Lung (tissue), 12 donors: Measurements from ENCODE around the gene TGFB2. TPM values are rescaled to one million over a fixed set of nuclear protein-coding genes. Genes with fewer than 3 reads are reported as not detected.

Experiments
- ATAC-seq: fragments of 200-7000 bp; cut with Tn5 transposase; one replicate; pipeline ENCODE4 v1.9.1; 2020; ENCODE audit warnings: moderate number of reproducible peaks; ENCODE audit not compliant: insufficient read depth, low FRiP score
- DNase-seq, 3 donors: peaks; one replicate each; pipeline ENCODE4 v3.0.0-alpha.2; 2013 to 2017
- H3K27ac ChIP-seq, 2 donors: one replicate each; pipeline ENCODE4 v1.5.1; 2013; ENCODE audit warnings: mild to moderate bottlenecking in 2 of 2, moderate library complexity in 2 of 2, control low read depth in 1 of 2, inconsistent platforms in 1 of 2, low read depth in 1 of 2, low read length in 1 of 2
- H3K27me3 ChIP-seq, 3 donors: one replicate each; pipeline ENCODE4 v1.5.1; 2013; ENCODE audit warnings: low read length in 2 of 3; ENCODE audit not compliant: control insufficient read depth in 3 of 3, insufficient read depth in 3 of 3
- H3K36me3 ChIP-seq, 4 donors: one replicate each; pipeline ENCODE4 v1.5.1; 2013; ENCODE audit warnings: low read length in 4 of 4, mild to moderate bottlenecking in 1 of 4, moderate library complexity in 1 of 4; ENCODE audit not compliant: control insufficient read depth in 4 of 4, insufficient read depth in 4 of 4
- H3K4me1 ChIP-seq, 5 donors: one replicate each; pipeline ENCODE4 v1.5.1; 2013; ENCODE audit warnings: low read length in 5 of 5, mild to moderate bottlenecking in 2 of 5, moderate library complexity in 1 of 5; ENCODE audit not compliant: control insufficient read depth in 5 of 5, insufficient read depth in 5 of 5
- H3K4me3 ChIP-seq: one replicate; pipeline ENCODE4 v1.5.1; 2013; ENCODE audit warnings: mild to moderate bottlenecking, control low read depth, moderate library complexity
- H3K9ac ChIP-seq, 2 donors: one replicate each; pipeline ENCODE4 v1.5.1; 2013; ENCODE audit warnings: low read length in 2 of 2, control low read depth in 1 of 2; ENCODE audit not compliant: insufficient read depth in 1 of 2
- H3K9me3 ChIP-seq, 4 donors: one replicate each; pipeline ENCODE4 v1.5.1; 2013; ENCODE audit warnings: low read length in 3 of 4, mild to moderate bottlenecking in 1 of 4, moderate library complexity in 1 of 4; ENCODE audit not compliant: control insufficient read depth in 4 of 4, insufficient read depth in 3 of 4
- CTCF ChIP-seq: IDR thresholded peaks from 2 replicates; pipeline ENCODE4 v1.5.1; 2012; ENCODE audit warnings: mild to moderate bottlenecking; ENCODE audit errors: control extremely low read depth, extremely low read depth
- WGBS, 2 donors: extraction: QIAGEN DNeasy Blood & Tissue Kit; methylation state at CpG; one replicate each; pipeline ENCODE4 v1.1.7; 2013; 5-methylcytosine and 5-hydroxymethylcytosine counted together
- polyA plus RNA-seq, 2 donors: library from polyadenylated mRNA; stranded (reverse); fragments of 200-250 nt; gene quantifications; one replicate each; pipeline ENCODE4 v1.2.1, GENCODE V29; 2013
- total RNA-seq, 2 donors: library from RNA; depleted of rRNA in 1 of 2; stranded (reverse); fragments of >200 nt in 1 of 2; gene quantifications; one replicate each; pipeline ENCODE4 v1.2.1, GENCODE V29; 2014 to 2021
- donor health status: control.
- donor health status: control.
- donor health status: Bipolar disorder and iron deficiency.
- donor health status: healthy.
- donor health status: DM: yes; HTN: yes; CAD: no.

The TGFB2 gene
- total and polyA plus RNA-seq, 4 donors = 1.9 to 53.7 (median 3.8) TPM

- Histone ChIP-seq H3K9me3 (no peaks in the 10 kb centered on the region), H3K4me3 (no peak overlapping the region), H3K27ac (no peak overlapping the region), H3K9ac (no peak overlapping the region), H3K4me1 (peaks cover 2 to 30% (median 10%) of the 10 kb centered on the region in 5 donors), H3K27me3 (no peaks in the 10 kb centered on the region), H3K36me3 (no peaks in the 10 kb centered on the region)
- DNase-seq (no peak), ATAC-seq (no peak)
- WGBS, 2 donors = 70 to 79% methylated on average over 2 of the region's 2 CpGs
- TF ChIP-seq CTCF = no peak
These were observed 37.9 kb downstream of the TGFB2 start for GRCh38 chr1:218383051-218383450.

- no peaks in the 10 kb centered on the region for H3K36me3 ChIP-seq
- 60 to 67% methylated on average over 8 of the region's 8 CpGs for WGBS, 2 donors
These were observed 38.5 kb downstream of the TGFB2 start for GRCh38 chr1:218383681-218384080.

GRCh38 chr1:218384581-218384993 lies 39.5 kb downstream of the TGFB2 start:
- no peaks in the 10 kb centered on the region for H3K9me3 ChIP-seq
- ATAC-seq = no peak
- no peak overlapping the region for H3K9ac ChIP-seq
- no peaks in the 10 kb centered on the region for H3K36me3 ChIP-seq
- no peak overlapping the region for H3K4me3 ChIP-seq
- no peaks in the 10 kb centered on the region for H3K27me3 ChIP-seq
- WGBS, 2 donors = 65 to 83% methylated on average over 6 of the region's 6 CpGs
- peaks cover 2 to 42% (median 21%) of the 10 kb centered on the region in 5 donors for H3K4me1 ChIP-seq
- TF ChIP-seq CTCF = no peak
- no peak for DNase-seq
- H3K27ac ChIP-seq = no peak overlapping the region

More at GRCh38 chr1:218383681-218384080, 38.5 kb downstream of the TGFB2 start:
- TF ChIP-seq CTCF = no peak
- Histone ChIP-seq H3K27ac (no peak overlapping the region), H3K9me3 (no peaks in the 10 kb centered on the region), H3K27me3 (no peaks in the 10 kb centered on the region), H3K4me3 (no peak overlapping the region), H3K9ac (no peak overlapping the region), H3K4me1 (peaks cover 2 to 34% (median 13%) of the 10 kb centered on the region in 5 donors)
- no peak for ATAC-seq
- no peak for DNase-seq

- no peak for ATAC-seq
- H3K9ac ChIP-seq = no peak overlapping the region
These were observed 43.5 kb downstream of the TGFB2 start for GRCh38 chr1:218388591-218388990.

More at GRCh38 chr1:218388591-218388990, 43.5 kb downstream of the TGFB2 start:
- Histone ChIP-seq H3K4me1 (peaks cover 2 to 53% (median 29%) of the 10 kb centered on the region in 5 donors), H3K27me3 (no peaks in the 10 kb centered on the region), H3K36me3 (peaks cover 0 to 3% (median 0%) of the 10 kb centered on the region in 4 donors), H3K9me3 (no peaks in the 10 kb centered on the region), H3K4me3 (no peak overlapping the region), H3K27ac (no peak overlapping the region)
- TF ChIP-seq CTCF = no peak
- 89 to 92% methylated on average over 8 of the region's 8 CpGs for WGBS, 2 donors
- peak in 2 of 3 donors; percentile 53 to 55 for DNase-seq
